Measurements from ENCODE around the gene DCLRE1A.

The DCLRE1A gene

DNA sequence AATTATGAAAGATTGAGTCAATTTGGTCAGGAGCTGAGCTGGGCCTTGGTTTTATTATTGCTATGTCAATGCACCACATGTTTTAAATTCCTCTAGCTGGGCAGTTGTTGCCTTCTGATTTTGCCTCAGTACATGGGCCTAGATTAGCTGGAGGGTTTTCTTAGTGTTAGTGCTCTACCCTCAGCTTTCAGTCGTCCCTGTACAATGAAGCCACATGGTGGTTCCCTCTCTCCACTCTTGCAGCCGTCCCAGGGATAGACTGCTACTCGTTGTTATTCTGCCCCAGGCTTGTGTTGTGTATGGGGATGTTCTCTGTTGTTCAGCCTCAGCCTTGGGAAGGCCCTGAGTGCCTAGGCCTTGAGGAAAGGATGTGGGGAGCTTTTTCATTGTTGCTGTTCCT lies 37.6 kb upstream of the DCLRE1A start:
- H3K27ac ChIP-seq (ENCODE audit: insufficient read depth in 1 of 2, low read depth in 1 of 2, low read length in 2 of 2, poor library complexity in 1 of 2, severe bottlenecking in 2 of 2): no peak overlapping the region
- H3K27me3 ChIP-seq (replicated peaks in 2 of 5; ENCODE audit: control insufficient read depth in 4 of 5, insufficient read depth in 5 of 5, low read length in 4 of 5): no peaks in the 10 kb centered on the region
- CTCF ChIA-PET: interaction anchor here (0.5 to 1.5 kb wide), 4 partner anchors 9 to 180 kb away, joined by 3 to 4 read pairs (median 4); no protein-coding TSS in a partner anchor
- 92% methylated on average over 3 of the region's 3 CpGs for WGBS (ENCODE audit: insufficient coverage)
- peaks cover 2 to 34% (median 30%) of the 10 kb centered on the region in 4 experiments for H3K36me3 ChIP-seq (ENCODE audit: control insufficient read depth in 4 of 4, insufficient read depth in 4 of 4, low read length in 3 of 4)
- H3K4me3 ChIP-seq (ENCODE audit: control insufficient read depth in 1 of 7, extremely low read depth in 1 of 7, insufficient read depth in 4 of 7, low read depth in 2 of 7, low read length in 6 of 7): no peak overlapping the region
- no peak for DNase-seq
- no peaks in the 10 kb centered on the region for H3K4me1 ChIP-seq (ENCODE audit: control extremely low read depth in 1 of 4, control insufficient read depth in 4 of 4, insufficient read depth in 4 of 4, low read length in 3 of 4)
- POLR2A ChIA-PET: no interaction called here
- H3K9me3 ChIP-seq (ENCODE audit: control extremely low read depth in 1 of 5, control insufficient read depth in 4 of 5, insufficient read depth in 2 of 5, low read depth in 1 of 5, low read length in 4 of 5): peaks cover 0 to 2% (median 0%) of the 10 kb centered on the region in 5 experiments

DNA sequence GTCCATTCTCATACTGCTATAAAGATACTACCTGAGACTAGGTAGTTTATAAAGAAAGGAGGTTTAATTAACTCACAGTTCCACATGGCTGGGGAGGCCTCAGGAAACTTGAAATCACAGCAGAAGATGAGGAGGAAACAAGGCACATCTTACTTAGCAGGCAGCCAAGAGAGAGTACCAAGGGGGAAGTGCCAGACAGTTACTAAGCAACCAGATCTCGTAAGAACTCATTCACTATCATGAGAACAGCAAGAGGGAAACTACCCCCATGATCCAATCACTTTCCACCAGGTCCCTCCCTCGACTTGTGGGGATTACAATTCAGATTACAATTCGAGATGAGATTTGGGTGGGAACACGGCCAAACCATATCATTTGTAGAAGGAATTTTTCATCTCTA lies 36.9 kb upstream of the DCLRE1A start:
- H3K36me3 ChIP-seq (ENCODE audit: control insufficient read depth in 4 of 4, insufficient read depth in 4 of 4, low read length in 3 of 4): peaks cover 3 to 41% (median 32%) of the 10 kb centered on the region in 4 experiments
- WGBS (ENCODE audit: insufficient coverage): no CpG with 5 or more reads among the region's 4 CpGs
- ChIA-PET POLR2A (no interaction called here), CTCF (interaction anchor here (0.5 to 1.4 kb wide), 3 partner anchors 10 to 181 kb away, joined by 3 to 4 read pairs (median 3); no protein-coding TSS in a partner anchor)
- no peak overlapping the region for H3K27ac ChIP-seq (ENCODE audit: insufficient read depth in 1 of 2, low read depth in 1 of 2, low read length in 2 of 2, poor library complexity in 1 of 2, severe bottlenecking in 2 of 2)
- H3K4me1 ChIP-seq (ENCODE audit: control extremely low read depth in 1 of 4, control insufficient read depth in 4 of 4, insufficient read depth in 4 of 4, low read length in 3 of 4): no peaks in the 10 kb centered on the region
- no peaks in the 10 kb centered on the region for H3K27me3 ChIP-seq (replicated peaks in 2 of 5; ENCODE audit: control insufficient read depth in 4 of 5, insufficient read depth in 5 of 5, low read length in 4 of 5)
- H3K4me3 ChIP-seq (ENCODE audit: control insufficient read depth in 1 of 7, extremely low read depth in 1 of 7, insufficient read depth in 4 of 7, low read depth in 2 of 7, low read length in 6 of 7): no peak overlapping the region
- H3K9me3 ChIP-seq (ENCODE audit: control extremely low read depth in 1 of 5, control insufficient read depth in 4 of 5, insufficient read depth in 2 of 5, low read depth in 1 of 5, low read length in 4 of 5): peaks cover 0 to 6% (median under 1%) of the 10 kb centered on the region in 5 experiments
- no peak for DNase-seq

DNA sequence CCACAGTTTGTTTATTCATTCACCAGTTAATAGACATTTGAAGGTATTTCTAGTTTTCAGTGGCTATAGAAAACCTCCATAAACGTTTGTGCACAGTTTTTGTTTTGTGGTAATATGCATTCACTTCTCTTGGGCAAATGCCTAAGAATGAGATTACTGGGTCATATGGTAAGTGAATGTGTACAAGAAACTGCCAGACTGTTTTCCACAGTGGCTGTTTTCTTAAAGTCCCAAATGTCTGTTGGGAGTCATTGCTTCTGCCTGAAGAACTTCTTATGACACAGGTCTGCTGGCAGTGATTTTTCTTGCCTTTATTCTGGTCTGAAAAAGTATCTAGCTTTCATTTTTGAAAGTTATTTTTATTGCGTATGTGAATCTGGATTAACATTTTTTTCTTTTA lies 36.0 kb upstream of the DCLRE1A start:
- 90% methylated on average over 1 of the region's 2 CpGs for WGBS (ENCODE audit: insufficient coverage)
- CTCF ChIA-PET: no interaction called here
- no peak for DNase-seq

DNA sequence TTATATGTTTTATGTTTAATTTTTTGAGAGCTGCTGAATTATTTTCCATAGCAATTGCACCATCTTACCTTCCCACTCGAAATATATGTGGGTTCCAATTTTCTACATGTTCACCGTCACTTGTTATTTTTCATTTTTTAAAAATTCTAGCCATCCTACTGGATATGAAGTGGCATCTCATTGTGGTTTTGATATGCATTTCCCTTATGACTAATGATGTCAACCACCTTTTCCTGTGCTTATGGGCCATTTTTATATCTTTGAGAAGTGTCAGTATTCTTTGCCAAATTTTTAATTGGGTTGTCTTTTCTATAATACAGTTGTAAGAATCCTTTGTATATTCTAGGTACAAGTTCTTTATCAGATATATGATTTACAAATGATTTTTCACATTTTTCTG lies 28.4 kb upstream of the DCLRE1A start:
- POLR2A ChIA-PET: no interaction called here
- Histone ChIP-seq H3K27me3 (replicated peaks in 2 of 5; ENCODE audit: control insufficient read depth in 4 of 5, insufficient read depth in 5 of 5, low read length in 4 of 5) (no peaks in the 10 kb centered on the region), H3K9me3 (ENCODE audit: control extremely low read depth in 1 of 5, control insufficient read depth in 4 of 5, insufficient read depth in 2 of 5, low read depth in 1 of 5, low read length in 4 of 5) (peaks cover 0 to 8% (median 0%) of the 10 kb centered on the region in 5 experiments), H3K27ac (ENCODE audit: insufficient read depth in 1 of 2, low read depth in 1 of 2, low read length in 2 of 2, poor library complexity in 1 of 2, severe bottlenecking in 2 of 2) (no peak overlapping the region), H3K4me1 (ENCODE audit: control extremely low read depth in 1 of 4, control insufficient read depth in 4 of 4, insufficient read depth in 4 of 4, low read length in 3 of 4) (peaks cover 0 to 5% (median 2%) of the 10 kb centered on the region in 4 experiments), H3K36me3 (ENCODE audit: control insufficient read depth in 4 of 4, insufficient read depth in 4 of 4, low read length in 3 of 4) (peaks cover 12 to 52% (median 19%) of the 10 kb centered on the region in 4 experiments), H3K4me3 (ENCODE audit: control insufficient read depth in 1 of 7, extremely low read depth in 1 of 7, insufficient read depth in 4 of 7, low read depth in 2 of 7, low read length in 6 of 7) (no peak overlapping the region)
- CTCF ChIA-PET: no interaction called here
- DNase-seq: peak; percentile 25 to 85 (median 66)
- WGBS (ENCODE audit: insufficient coverage): 100% methylated on average over 2 of the region's 2 CpGs

More for the DNA sequence above, 36.0 kb upstream of the DCLRE1A start:
- Histone ChIP-seq H3K36me3 (ENCODE audit: control insufficient read depth in 4 of 4, insufficient read depth in 4 of 4, low read length in 3 of 4) (peaks cover 10 to 47% (median 31%) of the 10 kb centered on the region in 4 experiments), H3K27ac (ENCODE audit: insufficient read depth in 1 of 2, low read depth in 1 of 2, low read length in 2 of 2, poor library complexity in 1 of 2, severe bottlenecking in 2 of 2) (no peak overlapping the region), H3K4me3 (ENCODE audit: control insufficient read depth in 1 of 7, extremely low read depth in 1 of 7, insufficient read depth in 4 of 7, low read depth in 2 of 7, low read length in 6 of 7) (no peak overlapping the region), H3K9me3 (ENCODE audit: control extremely low read depth in 1 of 5, control insufficient read depth in 4 of 5, insufficient read depth in 2 of 5, low read depth in 1 of 5, low read length in 4 of 5) (peaks cover 0 to 6% (median 1%) of the 10 kb centered on the region in 5 experiments), H3K4me1 (ENCODE audit: control extremely low read depth in 1 of 4, control insufficient read depth in 4 of 4, insufficient read depth in 4 of 4, low read length in 3 of 4) (no peaks in the 10 kb centered on the region), H3K27me3 (replicated peaks in 2 of 5; ENCODE audit: control insufficient read depth in 4 of 5, insufficient read depth in 5 of 5, low read length in 4 of 5) (no peaks in the 10 kb centered on the region)
- POLR2A ChIA-PET: no interaction called here

DNA sequence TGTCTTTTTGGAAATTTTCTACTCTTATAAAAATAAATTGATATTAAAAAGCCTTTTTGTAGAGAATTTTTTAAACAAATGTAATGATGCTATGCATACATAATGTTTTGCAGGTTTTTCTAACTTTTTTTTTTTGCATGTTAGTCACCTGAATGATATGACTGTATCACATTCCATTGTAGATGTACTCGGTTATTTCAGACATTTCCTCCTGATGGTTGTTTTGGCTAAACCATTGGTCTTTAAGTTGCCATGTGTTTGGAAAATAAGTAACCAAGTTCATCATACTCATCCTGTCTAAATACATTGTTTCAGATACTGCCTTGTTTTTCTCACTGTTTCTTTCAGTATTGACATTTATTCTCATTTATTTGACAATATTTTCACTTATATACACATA lies 26.4 kb upstream of the DCLRE1A start:
- no peak overlapping the region for H3K4me3 ChIP-seq (ENCODE audit: control insufficient read depth in 1 of 7, extremely low read depth in 1 of 7, insufficient read depth in 4 of 7, low read depth in 2 of 7, low read length in 6 of 7)
- POLR2A ChIA-PET: interaction anchor here (0.6 kb wide), 1 partner anchor 201 kb away, joined by 3 read pairs; no protein-coding TSS in a partner anchor
- no peak overlapping the region for H3K27ac ChIP-seq (ENCODE audit: insufficient read depth in 1 of 2, low read depth in 1 of 2, low read length in 2 of 2, poor library complexity in 1 of 2, severe bottlenecking in 2 of 2)
- peaks cover 0 to 5% (median 2%) of the 10 kb centered on the region in 4 experiments for H3K4me1 ChIP-seq (ENCODE audit: control extremely low read depth in 1 of 4, control insufficient read depth in 4 of 4, insufficient read depth in 4 of 4, low read length in 3 of 4)
- DNase-seq: no peak
- H3K27me3 ChIP-seq (replicated peaks in 2 of 5; ENCODE audit: control insufficient read depth in 4 of 5, insufficient read depth in 5 of 5, low read length in 4 of 5): no peaks in the 10 kb centered on the region
- peaks cover 0 to 5% (median 0%) of the 10 kb centered on the region in 5 experiments for H3K9me3 ChIP-seq (ENCODE audit: control extremely low read depth in 1 of 5, control insufficient read depth in 4 of 5, insufficient read depth in 2 of 5, low read depth in 1 of 5, low read length in 4 of 5)
- no CpG with 5 or more reads among the region's 1 CpG for WGBS (ENCODE audit: insufficient coverage)
- peaks cover 9 to 35% (median 12%) of the 10 kb centered on the region in 4 experiments for H3K36me3 ChIP-seq (ENCODE audit: control insufficient read depth in 4 of 4, insufficient read depth in 4 of 4, low read length in 3 of 4)
- CTCF ChIA-PET: no interaction called here

- DNase-seq: no peak
- no CpG with 5 or more reads among the region's 2 CpGs for WGBS (ENCODE audit: insufficient coverage)
- POLR2A ChIA-PET: interaction anchor here (0.6 kb wide), 1 partner anchor 201 kb away, joined by 3 read pairs; no protein-coding TSS in a partner anchor
- Histone ChIP-seq H3K4me1 (ENCODE audit: control extremely low read depth in 1 of 4, control insufficient read depth in 4 of 4, insufficient read depth in 4 of 4, low read length in 3 of 4) (peaks cover 0 to 5% (median 2%) of the 10 kb centered on the region in 4 experiments), H3K27me3 (replicated peaks in 2 of 5; ENCODE audit: control insufficient read depth in 4 of 5, insufficient read depth in 5 of 5, low read length in 4 of 5) (no peaks in the 10 kb centered on the region), H3K4me3 (ENCODE audit: control insufficient read depth in 1 of 7, extremely low read depth in 1 of 7, insufficient read depth in 4 of 7, low read depth in 2 of 7, low read length in 6 of 7) (no peak overlapping the region), H3K27ac (ENCODE audit: insufficient read depth in 1 of 2, low read depth in 1 of 2, low read length in 2 of 2, poor library complexity in 1 of 2, severe bottlenecking in 2 of 2) (no peak overlapping the region), H3K36me3 (ENCODE audit: control insufficient read depth in 4 of 4, insufficient read depth in 4 of 4, low read length in 3 of 4) (peaks cover 6 to 30% (median 10%) of the 10 kb centered on the region in 4 experiments), H3K9me3 (ENCODE audit: control extremely low read depth in 1 of 5, control insufficient read depth in 4 of 5, insufficient read depth in 2 of 5, low read depth in 1 of 5, low read length in 4 of 5) (peaks cover 0 to 5% (median 0%) of the 10 kb centered on the region in 5 experiments)
- CTCF ChIA-PET: no interaction called here
Observed at GRCh38 chr10:113879691-113880090, 25.8 kb upstream of the DCLRE1A start.

DNA sequence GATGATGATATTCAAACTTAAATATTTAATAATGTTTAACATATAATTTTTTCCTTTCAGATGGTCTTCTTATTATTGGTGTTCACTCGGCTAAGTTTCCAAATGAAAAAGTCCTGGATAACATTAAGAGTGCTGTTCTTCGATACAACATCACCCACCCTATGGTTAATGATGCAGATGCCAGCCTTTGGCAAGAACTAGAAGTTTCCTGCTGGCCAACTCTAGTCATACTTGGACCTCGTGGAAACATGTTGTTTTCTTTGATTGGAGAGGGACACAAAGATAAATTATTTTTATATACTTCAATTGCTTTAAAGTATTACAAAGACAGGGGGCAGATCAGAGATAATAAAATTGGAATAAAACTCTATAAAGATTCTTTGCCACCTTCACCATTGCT lies 22.6 kb upstream of the DCLRE1A start:
- DNase-seq: no peak
- no peak overlapping the region for H3K4me3 ChIP-seq (ENCODE audit: control insufficient read depth in 1 of 7, extremely low read depth in 1 of 7, insufficient read depth in 4 of 7, low read depth in 2 of 7, low read length in 6 of 7)
- POLR2A ChIA-PET: no interaction called here
- CTCF ChIA-PET: no interaction called here
- 100% methylated on average over 2 of the region's 3 CpGs for WGBS (ENCODE audit: insufficient coverage)
- peaks cover 0 to 19% (median 2%) of the 10 kb centered on the region in 5 experiments for H3K9me3 ChIP-seq (ENCODE audit: control extremely low read depth in 1 of 5, control insufficient read depth in 4 of 5, insufficient read depth in 2 of 5, low read depth in 1 of 5, low read length in 4 of 5)
- peaks cover 5 to 27% (median 9%) of the 10 kb centered on the region in 4 experiments for H3K36me3 ChIP-seq (ENCODE audit: control insufficient read depth in 4 of 4, insufficient read depth in 4 of 4, low read length in 3 of 4)
- H3K4me1 ChIP-seq (ENCODE audit: control extremely low read depth in 1 of 4, control insufficient read depth in 4 of 4, insufficient read depth in 4 of 4, low read length in 3 of 4): peaks cover 0 to 5% (median 0%) of the 10 kb centered on the region in 4 experiments
- H3K27me3 ChIP-seq (replicated peaks in 2 of 5; ENCODE audit: control insufficient read depth in 4 of 5, insufficient read depth in 5 of 5, low read length in 4 of 5): no peaks in the 10 kb centered on the region
- no peak overlapping the region for H3K27ac ChIP-seq (ENCODE audit: insufficient read depth in 1 of 2, low read depth in 1 of 2, low read length in 2 of 2, poor library complexity in 1 of 2, severe bottlenecking in 2 of 2)
